Activated CD8-positive, alpha-beta memory T cell treated with anti-CD3 and anti-CD28 coated beads, Interleukin-2, amount 50 U/mL, for 24 hours (primary cell): ENCODE results near the gene CSF1.
"Not testable (repeated sequence)": the region's sequence is repeated elsewhere in the genome, so short reads cannot be mapped to it uniquely, and the experiment has no call there.

Experiments
- DNase-seq: peaks from one replicate; pipeline ENCODE4 v3.0.0-alpha.2; 2020; ENCODE audit errors: extremely low read depth

Gene CSF1

DNA sequence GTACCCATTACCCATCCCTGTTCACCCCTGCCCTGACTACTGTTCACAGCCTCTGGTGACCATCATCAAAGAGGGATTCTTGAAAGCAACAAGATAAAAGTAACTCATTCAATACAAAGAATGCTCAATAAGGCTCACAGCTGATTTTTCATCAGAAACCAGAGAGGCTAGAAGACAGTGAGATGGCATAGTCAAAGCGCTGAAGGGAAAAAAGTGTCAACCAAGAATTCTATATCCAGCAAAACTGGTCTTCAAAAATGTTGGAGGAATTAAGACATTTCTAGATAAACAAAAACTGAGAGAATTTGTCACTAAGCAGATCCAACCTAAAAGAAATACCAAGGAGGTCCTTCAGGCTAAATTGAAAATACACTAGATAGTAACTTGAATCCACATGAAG is 27.1 kb downstream of the CSF1 start:
- no peak for DNase-seq

DNA sequence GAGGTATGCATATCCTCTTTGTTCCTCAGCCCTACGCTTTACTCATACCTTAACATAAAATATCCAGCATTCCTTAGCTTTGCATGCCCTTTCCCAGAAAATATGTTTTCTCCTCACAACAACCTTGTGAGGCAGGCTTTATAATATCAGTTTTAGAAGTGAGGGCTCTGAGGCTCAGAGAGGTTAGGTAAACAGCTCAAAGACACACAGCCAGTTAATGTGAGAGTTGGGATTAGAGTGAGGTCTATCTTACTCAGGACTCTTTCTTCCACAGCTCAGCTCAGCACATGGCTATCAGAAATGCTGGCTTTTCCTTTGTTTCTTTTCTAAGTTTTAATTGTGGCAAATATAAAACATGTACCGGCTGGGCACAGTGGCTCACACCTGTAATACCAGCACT is 27.9 kb downstream of the CSF1 start:
- no peak for DNase-seq

DNA sequence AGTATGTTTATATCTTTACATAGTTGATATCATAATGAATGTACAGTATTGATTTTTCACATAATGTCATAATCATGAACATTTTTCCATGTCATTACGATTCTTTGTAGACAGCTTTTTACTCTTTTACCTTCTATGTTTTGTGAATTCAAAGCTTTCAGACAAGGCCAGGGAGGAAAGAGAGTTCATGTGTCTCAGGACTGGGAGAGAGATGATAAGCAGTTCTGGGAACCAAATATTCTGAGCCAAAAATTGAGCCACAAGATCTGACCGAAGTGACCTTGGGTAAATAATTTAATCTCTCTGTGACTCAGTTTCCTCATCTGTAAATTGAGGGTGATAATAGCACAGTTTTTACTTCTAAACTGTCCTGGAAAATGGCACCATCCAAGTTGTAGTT is 31.8 kb downstream of the CSF1 start:
- no peak for DNase-seq

DNA sequence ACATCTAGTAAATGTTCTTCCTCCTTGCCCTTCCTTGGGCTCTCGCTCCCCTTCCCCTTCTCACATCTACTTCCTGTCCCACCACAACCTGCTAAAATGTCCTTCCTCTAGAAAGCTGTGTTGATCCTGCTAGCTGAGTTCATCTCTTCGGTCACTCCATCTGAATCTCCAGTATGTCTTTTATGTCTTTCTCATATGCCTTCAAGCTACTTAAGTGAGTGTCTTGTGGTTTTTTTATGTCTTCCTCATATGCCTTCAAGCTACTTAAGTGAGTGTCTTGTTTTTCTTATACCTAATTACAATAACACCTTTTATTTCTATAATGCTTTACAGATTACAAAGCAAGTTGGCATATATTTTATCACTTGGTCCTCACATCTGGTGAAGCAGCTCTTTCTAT is 33.9 kb downstream of the CSF1 start:
- no peak for DNase-seq

DNA sequence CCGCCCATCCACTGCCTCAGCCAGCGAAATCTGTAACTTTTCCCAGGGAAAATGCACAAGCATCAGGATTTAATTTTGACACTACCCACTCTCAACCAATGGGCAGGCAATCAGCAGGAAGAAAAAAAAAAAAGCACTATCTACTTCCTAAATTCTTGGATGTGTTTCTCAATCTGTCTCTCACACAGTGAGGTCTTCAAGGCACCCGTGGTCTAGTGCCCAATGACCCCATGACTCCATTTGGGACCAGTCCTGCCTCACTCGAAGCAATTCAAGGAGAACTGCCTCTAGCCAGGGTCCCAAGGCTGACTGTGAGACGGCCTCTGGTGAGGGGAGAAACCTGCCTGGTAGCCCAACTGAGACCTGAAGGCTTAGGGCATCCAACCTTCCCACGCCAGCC is 35.9 kb downstream of the CSF1 start:
- DNase-seq, result no peak

DNA sequence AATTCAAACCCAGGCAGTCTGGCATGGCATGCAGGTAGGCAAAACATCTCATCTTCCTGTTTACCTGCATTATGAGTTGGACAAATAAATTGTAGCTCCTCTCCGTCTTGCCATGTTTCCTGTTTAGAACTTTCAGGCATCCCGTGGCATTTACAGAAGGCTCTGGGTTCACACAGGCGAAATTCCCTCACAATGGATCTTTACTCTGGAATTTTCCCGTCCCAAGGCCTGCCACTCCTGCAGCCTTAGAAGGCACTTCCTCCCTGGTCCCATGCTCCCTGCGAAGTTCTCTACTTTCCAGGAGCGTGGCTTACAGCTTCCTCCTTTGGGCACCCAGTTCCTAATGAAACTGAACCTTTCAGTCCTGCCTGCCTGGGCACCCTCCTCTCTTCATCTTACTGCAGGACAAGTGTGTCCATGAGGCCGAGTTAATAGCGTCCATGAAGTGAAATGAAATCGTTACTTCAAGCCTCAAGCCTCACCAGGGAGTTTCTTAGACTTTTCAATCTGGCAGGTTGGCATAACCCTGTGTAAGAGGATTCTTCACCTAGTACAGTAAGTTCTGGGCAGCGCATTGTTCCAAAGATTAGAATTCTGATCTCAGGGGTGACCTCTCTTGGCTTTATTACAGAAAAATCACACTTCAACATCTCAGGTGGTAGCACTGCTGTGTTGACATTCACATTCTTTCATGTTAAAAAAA is 37.1 kb downstream of the CSF1 start:
- DNase-seq, result no peak

DNA sequence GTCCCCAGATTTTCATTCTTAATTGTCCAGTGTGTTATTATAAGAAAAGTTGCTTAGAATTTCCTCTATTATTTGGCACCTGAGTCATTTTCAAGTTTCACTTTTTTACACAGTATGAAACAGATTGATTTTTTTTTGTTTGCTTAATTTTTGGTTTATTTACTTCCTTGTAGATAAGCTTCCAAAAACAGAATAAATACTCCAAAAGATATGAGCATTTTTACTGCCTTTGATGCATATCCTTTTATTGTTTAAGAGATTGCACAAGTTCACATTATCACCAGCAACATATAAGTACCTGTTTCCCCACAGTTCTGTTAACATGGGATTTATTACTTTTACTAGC is 37.6 kb downstream of the CSF1 start:
- no peak for DNase-seq

DNA sequence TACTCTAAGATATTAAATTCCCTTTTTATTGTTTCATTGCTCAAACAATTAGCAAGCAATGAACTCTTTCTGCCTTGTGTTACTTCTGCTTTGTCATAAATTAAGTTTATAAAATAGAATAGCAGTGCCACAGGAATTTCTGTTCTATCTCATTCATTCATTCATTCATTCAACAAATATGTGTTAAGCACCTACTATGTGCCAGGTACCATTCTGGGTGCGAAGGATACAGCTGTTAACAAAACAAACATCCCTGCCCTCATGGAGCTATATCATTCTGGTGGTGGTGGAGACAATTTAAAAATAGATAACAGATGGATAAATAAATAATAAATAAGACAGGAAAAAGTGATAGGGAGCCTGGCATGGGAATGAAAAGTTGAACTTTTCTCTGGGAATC is 39.4 kb downstream of the CSF1 start:
- DNase-seq, result no peak

DNA sequence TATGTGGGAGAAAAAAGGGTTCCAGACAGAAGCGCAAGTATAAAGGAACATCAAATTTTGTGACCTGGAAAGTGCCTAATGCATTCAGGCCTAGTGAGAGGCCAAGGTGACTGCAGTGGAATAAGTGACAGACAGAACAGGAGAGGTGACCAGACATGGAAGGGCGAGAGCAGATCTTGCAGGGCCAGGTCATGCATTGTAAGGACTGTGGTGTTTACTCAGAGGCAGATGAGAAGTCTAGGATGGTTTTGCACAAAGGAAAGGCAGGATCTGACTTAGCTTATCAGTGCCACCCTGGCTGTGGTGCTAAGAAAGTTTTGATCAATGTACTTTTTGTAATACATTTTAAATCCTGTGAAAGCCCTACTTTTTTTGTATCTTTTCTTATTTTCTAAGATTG is 39.9 kb downstream of the CSF1 start:
- DNase-seq, result no peak

DNA sequence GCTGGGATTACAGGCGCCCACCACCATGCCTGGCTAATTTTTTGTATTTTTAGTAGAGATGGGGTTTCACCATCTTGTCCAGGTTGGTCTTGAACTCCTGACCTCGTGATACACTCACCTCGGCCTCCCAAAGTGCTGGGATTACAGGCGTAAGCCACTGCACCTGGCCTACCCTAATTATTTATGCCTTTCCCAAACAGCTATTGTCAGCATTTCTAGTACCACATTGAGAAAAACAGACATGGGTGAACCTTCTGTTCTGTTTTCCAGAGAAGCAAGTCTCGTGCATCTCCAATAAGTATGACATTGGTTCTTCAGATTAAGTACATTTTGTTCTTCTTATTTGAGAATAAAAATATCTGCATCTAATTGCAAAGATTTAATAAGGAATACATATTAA is 40.9 kb downstream of the CSF1 start:
- DNase-seq, result not testable (repeated sequence)

DNA sequence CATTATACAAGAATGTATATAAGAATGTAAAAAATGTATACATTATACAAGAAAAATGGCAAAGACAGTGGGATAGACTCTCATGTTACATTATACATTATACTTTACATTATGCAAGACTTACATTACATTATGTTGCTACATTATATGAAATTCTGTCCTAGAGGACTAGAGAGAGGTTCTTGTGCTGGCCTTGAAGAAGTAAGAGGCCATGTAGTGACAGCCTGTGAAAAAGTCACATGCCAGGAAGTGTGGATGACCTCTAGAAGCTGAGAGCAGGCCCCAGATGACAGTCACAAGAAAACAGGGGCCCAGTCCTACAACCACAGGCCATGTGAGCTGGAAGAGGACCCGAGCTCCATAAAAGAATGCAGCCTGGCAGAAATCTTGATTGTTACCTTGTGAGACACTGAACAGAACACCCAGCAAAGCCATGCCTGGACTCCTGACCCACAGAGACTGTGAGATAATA is 43.4 kb downstream of the CSF1 start:
- DNase-seq, result no peak

DNA sequence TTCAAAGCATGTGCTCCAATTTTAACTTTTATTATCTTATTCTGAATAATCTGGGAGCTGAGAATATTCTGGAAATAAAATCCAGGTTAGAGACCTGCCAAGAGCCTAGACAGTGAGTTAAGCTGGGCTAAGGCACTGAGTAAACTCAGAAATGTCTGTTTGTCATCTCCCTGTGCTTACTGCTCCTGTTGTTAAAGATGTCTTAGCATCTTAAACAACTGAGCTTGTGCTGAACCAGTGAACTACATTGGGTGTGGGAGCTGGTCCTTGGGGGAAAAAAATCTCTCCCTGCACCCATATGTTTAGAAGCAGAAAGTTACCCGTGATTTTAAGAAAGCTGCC is 49.0 kb downstream of the CSF1 start:
- no peak for DNase-seq

DNA sequence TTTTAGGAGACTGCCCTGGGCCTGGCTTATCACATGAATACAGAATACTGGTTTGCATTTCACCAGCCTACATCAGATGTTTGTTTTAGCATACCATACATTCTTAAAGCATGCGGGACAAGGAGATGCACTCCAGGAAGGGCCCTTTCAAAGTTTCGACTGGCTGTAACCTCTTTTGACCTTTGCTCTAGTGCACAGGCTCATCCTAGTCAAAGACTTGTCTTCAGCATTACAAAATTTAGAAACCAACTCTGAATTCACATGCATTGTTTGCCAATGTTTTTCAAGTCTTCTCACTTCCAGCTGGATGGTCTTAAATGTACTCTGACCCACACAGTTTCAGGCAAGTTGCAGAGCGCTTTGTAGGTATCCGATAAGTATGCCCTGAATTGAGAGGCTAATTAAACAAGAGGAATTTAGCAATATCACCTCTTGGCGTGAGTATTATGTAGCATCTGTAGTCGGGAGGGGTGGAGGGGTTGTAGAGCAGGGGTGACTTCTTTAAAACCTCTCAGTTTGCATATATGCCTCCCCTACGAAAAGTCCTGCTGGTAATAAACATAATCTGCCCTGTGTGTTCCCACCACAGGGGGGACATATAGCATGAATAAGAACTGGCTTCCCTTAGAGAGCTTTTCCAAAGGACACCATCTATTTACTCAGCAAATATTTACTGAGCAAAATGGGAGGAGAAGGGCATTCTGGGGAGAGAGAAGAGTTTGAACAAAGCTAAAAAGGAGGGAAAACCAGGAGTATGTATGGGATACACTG is 49.5 kb downstream of the CSF1 start:
- no peak for DNase-seq

DNA sequence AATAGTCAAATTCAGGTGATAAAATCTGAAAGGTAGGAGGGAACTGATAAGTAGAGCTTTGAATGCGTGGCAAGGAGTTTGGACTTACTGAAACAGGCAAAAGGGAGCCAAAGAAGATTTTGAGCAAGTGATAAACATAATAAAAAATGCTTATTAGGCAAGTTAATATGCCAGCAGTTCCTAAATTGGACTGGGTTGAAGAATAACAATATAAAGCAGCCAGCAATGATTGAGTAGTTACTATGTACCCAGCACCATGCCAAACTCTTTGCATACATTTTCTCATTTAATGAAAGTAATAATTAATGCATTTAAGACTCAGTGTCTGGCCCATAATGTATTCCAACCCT is 50.1 kb downstream of the CSF1 start:
- DNase-seq, result no peak

DNA sequence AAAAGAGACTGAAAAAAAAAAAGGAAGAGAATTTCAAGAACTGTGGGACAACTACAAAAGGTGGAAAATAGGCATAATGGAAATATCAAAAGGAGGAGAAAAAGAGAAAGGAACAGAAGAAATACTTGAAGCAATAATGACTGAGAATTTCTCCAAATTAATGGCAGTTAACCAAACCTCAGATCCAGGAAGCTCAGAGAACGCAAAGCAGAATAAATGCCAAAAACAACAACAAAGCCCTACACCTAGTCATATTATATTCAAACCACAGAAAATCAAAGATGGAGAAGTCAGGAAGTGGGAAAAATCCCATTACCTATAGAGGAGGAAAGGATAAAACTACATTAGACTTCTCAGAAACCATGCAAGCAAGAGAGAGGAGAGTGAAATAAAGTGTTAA is 53.2 kb downstream of the CSF1 start:
- no peak for DNase-seq

DNA sequence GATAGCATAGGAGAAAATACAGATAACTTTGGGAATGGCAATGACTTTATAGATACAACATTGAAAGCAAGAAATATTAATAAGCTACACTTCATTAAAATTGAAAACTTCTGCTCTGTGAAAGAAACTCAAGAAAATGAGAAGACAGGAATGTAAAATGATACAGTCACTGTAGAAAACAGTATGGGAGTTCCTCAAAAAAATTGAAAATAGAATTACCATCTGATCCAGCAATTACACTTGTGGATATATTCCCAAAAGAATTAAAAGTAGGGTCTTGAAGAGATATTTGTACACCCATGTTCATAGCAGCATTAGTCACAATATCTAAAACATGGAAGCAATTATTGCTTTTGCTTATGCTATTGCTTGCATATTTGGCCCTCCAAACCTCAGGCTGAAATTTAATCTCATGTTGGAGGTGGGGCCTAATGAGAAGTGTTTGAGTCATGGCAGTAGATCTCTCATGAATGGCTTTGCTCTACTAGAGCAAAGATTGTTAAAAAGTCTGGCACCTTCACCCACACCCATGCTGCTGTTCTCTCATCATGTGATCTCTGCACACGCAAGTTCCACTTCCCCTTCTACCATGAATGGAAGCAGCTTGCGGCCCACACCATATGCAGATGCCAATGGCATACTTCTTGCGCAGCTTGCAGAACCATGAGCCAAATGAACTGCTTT is 58.6 kb downstream of the CSF1 start:
- no peak for DNase-seq

DNA sequence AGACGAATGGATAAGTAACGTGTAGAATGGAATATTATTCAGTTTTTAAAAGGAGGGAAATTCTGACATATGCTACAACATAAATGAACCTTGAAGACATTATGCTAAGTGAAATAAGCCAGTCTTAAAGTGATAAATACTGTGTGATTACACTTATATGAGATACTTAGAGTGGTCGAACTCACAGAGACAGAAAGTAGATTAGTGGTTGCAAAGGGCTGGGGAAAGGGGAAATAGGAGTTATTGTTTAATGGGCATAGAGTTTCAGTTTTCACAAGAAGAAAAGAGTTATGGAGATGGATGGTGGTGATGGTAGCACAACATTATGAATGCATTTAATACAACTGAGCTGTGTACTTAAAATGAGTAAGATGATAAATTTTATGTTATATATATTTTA is 59.3 kb downstream of the CSF1 start:
- DNase-seq, result no peak

DNA sequence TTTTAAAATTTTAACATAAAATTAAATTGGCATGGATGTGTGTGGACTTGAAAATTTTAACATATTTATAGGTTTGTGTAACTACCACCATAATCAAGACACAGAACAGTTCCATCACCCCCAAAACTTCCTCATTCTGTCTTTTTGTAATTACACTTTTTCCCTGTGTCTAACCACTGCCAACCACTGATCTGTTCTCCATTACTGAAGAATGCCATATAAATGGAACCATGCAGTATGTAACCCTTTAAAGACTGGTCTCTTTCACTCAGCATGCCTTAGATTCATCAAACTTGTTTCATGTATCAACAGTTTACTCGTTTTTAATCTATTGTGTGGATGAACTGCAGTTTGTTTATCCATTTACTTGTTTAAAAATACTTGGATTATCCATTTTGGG is 60.9 kb downstream of the CSF1 start:
- no peak for DNase-seq

DNA sequence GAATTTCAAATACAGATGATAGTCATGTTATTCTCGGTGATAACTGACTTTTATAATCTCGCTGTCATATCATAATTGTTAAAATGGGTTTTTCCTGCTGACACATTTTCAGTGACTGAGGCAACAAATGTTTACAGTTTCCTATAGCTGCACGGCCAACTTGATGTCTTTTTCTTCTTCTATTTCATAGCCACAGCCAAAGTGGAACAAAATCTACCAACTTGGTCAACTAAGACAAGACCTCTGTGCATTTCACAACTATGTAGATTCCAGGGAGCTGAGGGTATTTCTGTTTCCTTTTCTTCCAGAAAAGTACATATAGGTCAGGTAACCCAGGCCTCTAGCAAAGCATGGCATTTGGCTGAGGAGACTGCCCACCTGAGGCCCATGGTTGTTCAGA is 63.5 kb downstream of the CSF1 start:
- no peak for DNase-seq

DNA sequence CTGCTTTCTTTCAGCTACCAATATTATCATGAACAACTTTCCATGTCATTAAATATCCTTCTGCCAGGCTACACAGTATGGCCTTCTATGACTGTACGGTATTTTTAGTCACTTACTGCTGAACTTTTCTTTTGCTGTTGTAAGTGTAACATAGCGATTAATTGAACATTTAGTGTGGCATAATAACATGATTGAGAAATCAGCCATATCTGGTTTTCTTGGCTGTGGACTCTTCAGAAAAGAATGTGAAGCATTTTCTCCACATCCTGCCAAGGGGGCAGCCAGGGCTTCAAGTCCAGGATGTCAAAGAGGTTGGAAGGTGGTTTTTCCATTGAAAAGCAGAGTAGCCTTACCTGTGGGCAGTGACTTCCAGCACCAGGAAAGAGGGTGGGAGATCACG is 65.1 kb downstream of the CSF1 start:
- DNase-seq, result no peak

DNA sequence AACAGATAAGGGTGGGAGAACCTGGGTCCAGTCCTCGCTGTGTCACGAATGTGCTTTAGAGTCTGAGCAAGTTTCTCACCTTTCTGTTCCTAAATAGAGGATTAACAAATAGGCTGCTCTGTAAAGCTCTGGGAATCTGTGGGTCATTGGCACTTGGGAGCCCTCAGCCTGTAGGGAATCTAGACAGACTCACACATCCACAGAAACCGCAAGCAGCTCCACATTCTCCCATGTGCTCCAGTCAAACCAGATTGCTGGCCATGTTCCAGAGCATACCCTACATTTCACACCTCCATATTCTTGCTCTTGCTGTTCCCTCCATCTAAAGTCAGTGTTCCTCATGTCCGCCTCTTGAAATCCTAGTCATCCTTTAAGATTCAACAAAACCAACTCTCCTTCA is 66.1 kb downstream of the CSF1 start:
- DNase-seq, result no peak

DNA sequence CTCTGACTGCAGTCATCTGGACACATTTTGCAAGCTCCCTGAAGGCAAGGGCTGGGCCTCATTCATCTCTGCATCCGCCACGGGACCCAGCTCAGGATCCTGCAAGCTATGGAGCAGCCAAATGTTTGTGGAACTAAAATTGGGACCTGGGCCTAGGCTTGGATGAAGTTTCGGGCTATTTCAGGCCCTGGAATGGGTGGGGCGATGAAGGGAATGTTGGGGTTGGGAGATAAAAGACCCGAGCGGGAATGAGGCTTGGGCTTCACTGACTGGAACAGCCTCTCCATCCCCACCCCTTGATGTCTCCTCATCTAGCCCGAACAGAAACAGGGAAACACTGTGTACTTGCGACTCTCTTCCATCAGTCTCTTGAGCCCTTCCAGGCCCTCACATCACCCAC is 66.6 kb downstream of the CSF1 start:
- DNase-seq, result no peak

DNA sequence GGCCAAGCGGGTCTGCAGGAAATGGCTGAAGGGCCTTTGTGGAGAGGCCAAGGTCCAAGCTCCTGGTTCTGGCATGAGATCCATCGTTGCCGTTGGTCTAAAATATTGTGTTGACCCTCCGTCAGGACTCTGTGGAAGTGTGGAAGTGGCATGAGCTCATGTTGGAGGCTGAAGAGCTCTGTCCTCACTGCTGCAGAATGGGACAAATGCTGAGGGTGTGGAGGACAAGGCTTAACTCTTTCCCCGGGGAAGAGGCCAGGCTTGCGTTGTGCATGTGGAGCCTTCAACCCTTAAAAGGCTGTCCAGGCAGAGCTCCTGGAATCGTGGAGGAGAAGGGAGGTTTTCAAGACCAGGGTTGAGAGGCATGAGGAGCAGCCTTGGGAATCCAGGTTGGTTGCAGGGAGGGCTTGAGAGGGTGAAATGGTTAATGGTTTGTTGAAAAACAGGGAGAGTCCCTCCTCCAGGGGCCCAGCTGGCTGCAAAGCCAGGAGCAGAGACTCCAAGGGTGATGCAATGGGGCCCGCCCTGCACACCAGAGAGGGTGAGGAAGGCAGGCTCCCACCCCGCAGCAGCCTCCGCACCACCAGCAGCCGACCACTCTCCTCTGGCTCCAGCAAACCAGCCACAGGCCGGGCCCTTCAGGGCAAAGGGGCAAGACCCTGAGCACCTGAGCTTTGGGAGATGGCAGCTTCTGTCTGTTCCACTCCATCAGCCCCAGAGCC is 67.2 kb downstream of the CSF1 start:
- no peak for DNase-seq
